H1 (cell line): ENCODE data around the gene AKT1. TPM values are rescaled to one million over a fixed set of nuclear protein-coding genes. Genes with fewer than 3 reads are reported as not detected.

Experiments used
- CBX8 ChIP-seq: fragments of 300-800, 300-1000 bp; sonication (generic); IDR thresholded peaks from 2 replicates; pipeline ENCODE4 v1.7.1; 2016; ENCODE audit warnings: low read depth, low read length, borderline replicate concordance
- CHD2 ChIP-seq: IDR thresholded peaks from 2 replicates; pipeline ENCODE4 v1.6.1; 2012; ENCODE audit warnings: low read length, improper control_type of control experiment
- CHD7 ChIP-seq: fragments of 300-600 bp; sonication (generic); IDR thresholded peaks from 2 replicates; pipeline ENCODE4 v1.7.1; 2012; ENCODE audit warnings: low read length, moderate library complexity, mild to moderate bottlenecking, inconsistent platforms; ENCODE audit not compliant: insufficient replicate concordance
- CTBP2 ChIP-seq: IDR thresholded peaks from 2 replicates; pipeline ENCODE4 v1.7.0; 2011; ENCODE audit warnings: borderline replicate concordance, mild to moderate bottlenecking, moderate library complexity, mixed read lengths, low read length; ENCODE audit not compliant: insufficient read depth, insufficient read length
- HDAC6 ChIP-seq: IDR thresholded peaks from one replicate; pipeline ENCODE4 v1.7.1; 2012; ENCODE audit warnings: low read depth, mild to moderate bottlenecking, inconsistent platforms, low read length, moderate library complexity
- KDM1A ChIP-seq: fragments of 200-600, 300-600 bp; sonication (generic); IDR thresholded peaks from 2 replicates; pipeline ENCODE4 v1.7.1; 2016; ENCODE audit warnings: mild to moderate bottlenecking, low read length, borderline replicate concordance
- KDM5A ChIP-seq: fragments of 200-600 bp; IDR thresholded peaks from 2 replicates; pipeline ENCODE4 v1.7.1; 2012; ENCODE audit warnings: mild to moderate bottlenecking, low read length, inconsistent platforms, mixed read lengths
- NANOG ChIP-seq: IDR thresholded peaks from 2 replicates; pipeline ENCODE4 v1.6.1; 2011; ENCODE audit warnings: low read length, low read depth, mild to moderate bottlenecking, inconsistent platforms; ENCODE audit not compliant: insufficient read depth, poor library complexity, severe bottlenecking
- SRF ChIP-seq: IDR thresholded peaks from 2 replicates; pipeline ENCODE4 v1.6.1; 2011; ENCODE audit warnings: mild to moderate bottlenecking, low read depth, low read length, moderate library complexity
- YY1 ChIP-seq: IDR thresholded peaks from 2 replicates; pipeline ENCODE4 v1.6.1; 2011; ENCODE audit warnings: low read depth, mild to moderate bottlenecking, low read length
- polyA plus RNA-seq, 7 experiments: library from polyadenylated mRNA; depleted of rRNA in 3 of 7; stranded (reverse) in 5 of 7; unstranded in 2 of 7; fragments of >200 nt in 5 of 7; fragments of 200-250 nt in 2 of 7; gene quantifications; 1 replicate in 5 of 7; 2 replicates in 1 of 7; 4 replicates in 1 of 7; pipeline versions ENCODE4 v1.2.1 to v1.2.3, GENCODE V29; 2011 to 2013; ENCODE audit warnings: missing spikeins in 2 of 7, mixed read lengths in 2 of 7
- total RNA-seq: library from RNA; stranded (reverse); fragmentation: NEBNext Ultra II Directional; extraction: Animal tissue kit (Norgen Biotek cat#: 25700); gene quantifications from 2 replicates; pipeline ENCODE4 v1.2.1, GENCODE V29; 2021

Gene AKT1
- total and polyA plus RNA-seq, 2 of the 8 experiments (the other 6 are each of a cell fraction or from before 2014, with no cell fraction given): 68.1 to 71.5 TPM

GRCh38 chr14:104752735-104753527, 42.6 kb downstream of the AKT1 start, which contains the start of gene SIVA1 (continued):
- no peak for TF ChIP-seq CHD7
- peak; percentile 74; the same call in 1 of the 2 replicates for TF ChIP-seq YY1
- peak; percentile 61; the same call in 1 of the 2 replicates for TF ChIP-seq CHD2
- peak; percentile 76 for TF ChIP-seq KDM5A
- no peak for TF ChIP-seq KDM1A
- TF ChIP-seq CBX8: no peak
- TF ChIP-seq NANOG: no peak
- no peak for TF ChIP-seq HDAC6
- TF ChIP-seq SRF: peak; percentile 78
- no peak for TF ChIP-seq CTBP2
